Measurements from ENCODE around the gene DNAH12.

GRCh38 chr3:57261929-57262328 lies 282.2 kb downstream of the DNAH12 start:
- TF ChIP-seq ZNF24 (IDR thresholded peaks at IDR 0.05) (no peak), CREB1 (IDR thresholded peaks at IDR 0.05; ENCODE audit: low read depth) (no peak)
- TF ChIP-seq, protein P1, sequence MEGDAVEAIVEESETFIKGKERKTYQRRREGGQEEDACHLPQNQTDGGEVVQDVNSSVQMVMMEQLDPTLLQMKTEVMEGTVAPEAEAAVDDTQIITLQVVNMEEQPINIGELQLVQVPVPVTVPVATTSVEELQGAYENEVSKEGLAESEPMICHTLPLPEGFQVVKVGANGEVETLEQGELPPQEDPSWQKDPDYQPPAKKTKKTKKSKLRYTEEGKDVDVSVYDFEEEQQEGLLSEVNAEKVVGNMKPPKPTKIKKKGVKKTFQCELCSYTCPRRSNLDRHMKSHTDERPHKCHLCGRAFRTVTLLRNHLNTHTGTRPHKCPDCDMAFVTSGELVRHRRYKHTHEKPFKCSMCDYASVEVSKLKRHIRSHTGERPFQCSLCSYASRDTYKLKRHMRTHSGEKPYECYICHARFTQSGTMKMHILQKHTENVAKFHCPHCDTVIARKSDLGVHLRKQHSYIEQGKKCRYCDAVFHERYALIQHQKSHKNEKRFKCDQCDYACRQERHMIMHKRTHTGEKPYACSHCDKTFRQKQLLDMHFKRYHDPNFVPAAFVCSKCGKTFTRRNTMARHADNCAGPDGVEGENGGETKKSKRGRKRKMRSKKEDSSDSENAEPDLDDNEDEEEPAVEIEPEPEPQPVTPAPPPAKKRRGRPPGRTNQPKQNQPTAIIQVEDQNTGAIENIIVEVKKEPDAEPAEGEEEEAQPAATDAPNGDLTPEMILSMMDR (IDR thresholded peaks at IDR 0.05 in 2 of 3, conservative IDR thresholded peaks at IDR 0.05 in 1 of 3; ENCODE audit: control insufficient read depth in 2 of 3, extremely low read depth in 1 of 3, insufficient read depth in 1 of 3, low read depth in 3 of 3, low read length in 3 of 3): no peak
- TF ChIP-seq, protein P2, sequence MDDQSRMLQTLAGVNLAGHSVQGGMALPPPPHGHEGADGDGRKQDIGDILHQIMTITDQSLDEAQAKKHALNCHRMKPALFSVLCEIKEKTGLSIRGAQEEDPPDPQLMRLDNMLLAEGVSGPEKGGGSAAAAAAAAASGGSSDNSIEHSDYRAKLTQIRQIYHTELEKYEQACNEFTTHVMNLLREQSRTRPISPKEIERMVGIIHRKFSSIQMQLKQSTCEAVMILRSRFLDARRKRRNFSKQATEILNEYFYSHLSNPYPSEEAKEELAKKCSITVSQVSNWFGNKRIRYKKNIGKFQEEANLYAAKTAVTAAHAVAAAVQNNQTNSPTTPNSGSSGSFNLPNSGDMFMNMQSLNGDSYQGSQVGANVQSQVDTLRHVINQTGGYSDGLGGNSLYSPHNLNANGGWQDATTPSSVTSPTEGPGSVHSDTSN (IDR thresholded peaks at IDR 0.05; ENCODE audit: insufficient replicate concordance, low read depth, low read length): no peak
